GM12801 (cell line): ENCODE results near the gene TTC8.

Source experiments
- CTCF ChIP-seq: IDR thresholded peaks from one replicate; pipeline ENCODE4 v1.5.1; 2011; ENCODE audit warnings: control low read depth; ENCODE audit not compliant: insufficient read length; ENCODE audit errors: extremely low read depth

Gene TTC8

GRCh38 chr14:88829188-88829587, 4.7 kb downstream of the TTC8 start:
- no peak for TF ChIP-seq CTCF

GRCh38 chr14:88829685-88830302, 5.3 kb downstream of the TTC8 start:
- no peak for TF ChIP-seq CTCF

- no peak for TF ChIP-seq CTCF
Observed at GRCh38 chr14:88831284-88831683, 6.8 kb downstream of the TTC8 start.

- no peak for TF ChIP-seq CTCF
Observed at GRCh38 chr14:88834883-88835431, 10.5 kb downstream of the TTC8 start.

- TF ChIP-seq CTCF: no peak
Observed at GRCh38 chr14:88835661-88836060, 11.2 kb downstream of the TTC8 start.

- no peak for TF ChIP-seq CTCF
Observed at GRCh38 chr14:88837495-88837894, 13.0 kb downstream of the TTC8 start.

- no peak for TF ChIP-seq CTCF
Observed at GRCh38 chr14:88838015-88838414, 13.6 kb downstream of the TTC8 start.

GRCh38 chr14:88840926-88841325, 16.5 kb downstream of the TTC8 start:
- no peak for TF ChIP-seq CTCF
